Right ventricle myocardium inferior (tissue), 1 donor: ENCODE results near the gene ASXL2. TPM values are rescaled to one million over a fixed set of nuclear protein-coding genes. Genes with fewer than 3 reads are reported as not detected.

Experiments used
- total RNA-seq: library from RNA; stranded (reverse); fragmentation: NEBNext Ultra II Directional; extraction: Animal tissue kit (Norgen Biotek cat#: 25700); gene quantifications from one replicate; pipeline ENCODE4 v1.2.1, GENCODE V29; 2021
- donor health status: DM: no; HTN: yes; CAD: no; lungs with severe emphysema.

Gene ASXL2
- total RNA-seq, 1 donor from 2014 or later = 21.7 TPM

Other genes with a start within 250 kb of the ASXL2 start
- gene DTNB, start 204.9 kb downstream of the ASXL2 start, total RNA-seq = 3.3 TPM
- gene KIF3C, start 104.0 kb upstream of the ASXL2 start, total RNA-seq = 3.1 TPM
- 96.7 TPM for gene RAB10, start 155.6 kb upstream of the ASXL2 start, total RNA-seq